Mesothelial cell of epicardium (in vitro differentiated cells): ENCODE results near the gene STAMBPL1. TPM values are rescaled to one million over a fixed set of nuclear protein-coding genes. Genes with fewer than 3 reads are reported as not detected.

ENCODE experiments used
- DNase-seq, 2 experiments: peaks; one replicate each; pipeline ENCODE4 v3.0.0; 2021; ENCODE audit warnings: low spot score in 2 of 2; ENCODE audit not compliant: unreplicated experiment in 2 of 2
- H3K27ac Mint-ChIP-seq: 2 replicates; pipeline ENCODE4 v1.8.0; 2021; ENCODE audit warnings: mixed read lengths
- H3K27me3 Mint-ChIP-seq: 2 replicates; pipeline ENCODE4 v1.8.0; 2021; ENCODE audit warnings: low read depth, mixed read lengths
- H3K36me3 Mint-ChIP-seq: 2 replicates; pipeline ENCODE4 v1.8.0; 2021; ENCODE audit warnings: mixed read lengths
- H3K4me1 Mint-ChIP-seq: 2 replicates; pipeline ENCODE4 v1.8.0; 2021; ENCODE audit warnings: mixed read lengths
- H3K4me3 Mint-ChIP-seq: 2 replicates; pipeline ENCODE4 v1.8.0; 2021; ENCODE audit warnings: mild to moderate bottlenecking, moderate library complexity, mixed read lengths
- H3K9me3 Mint-ChIP-seq: 2 replicates; pipeline ENCODE4 v1.8.0; 2021; ENCODE audit warnings: mixed read lengths
- CTCF ChIP-seq: fragments of 200-600 bp; sonication (generic); IDR thresholded peaks from one replicate; pipeline ENCODE4 v1.5.0; 2021; ENCODE audit warnings: antibody characterized with exemption; ENCODE audit not compliant: unreplicated experiment
- total RNA-seq: library from RNA; stranded (reverse); gene quantifications from 3 replicates; pipeline ENCODE4 v1.2.1, GENCODE V29; 2021

Gene STAMBPL1
- total RNA-seq, 1 donor from 2014 or later: 3.6 TPM

DNA sequence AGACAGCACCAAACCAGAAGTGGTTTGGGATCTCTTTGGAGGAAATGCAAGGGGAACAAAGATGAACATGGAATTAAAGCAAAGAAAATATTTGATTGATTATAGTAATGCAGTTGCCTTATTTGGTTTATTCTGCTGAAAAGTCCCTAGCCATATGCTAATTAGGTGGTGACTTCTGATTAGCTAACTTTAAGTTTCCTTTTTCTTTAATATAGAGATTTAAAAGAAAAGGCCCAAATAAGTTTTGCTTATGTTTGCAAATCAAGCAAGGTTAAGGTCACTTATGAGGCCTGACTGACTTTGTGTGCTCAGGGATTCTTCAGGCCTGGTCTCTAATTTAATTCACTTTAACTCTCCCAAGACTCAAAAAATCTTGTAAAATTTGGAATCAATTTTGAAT lies 22.2 kb upstream of the STAMBPL1 start:
- no peak for TF ChIP-seq CTCF
- no peak for DNase-seq
- no peaks in the 10 kb centered on the region for H3K36me3 Mint-ChIP-seq
- H3K27me3 Mint-ChIP-seq: peaks cover 5% of the 10 kb centered on the region
- H3K4me1 Mint-ChIP-seq: peaks cover 22% of the 10 kb centered on the region
- no peaks in the 10 kb centered on the region for H3K9me3 Mint-ChIP-seq
- H3K27ac Mint-ChIP-seq: no peak overlapping the region
- no peak overlapping the region for H3K4me3 Mint-ChIP-seq

DNA sequence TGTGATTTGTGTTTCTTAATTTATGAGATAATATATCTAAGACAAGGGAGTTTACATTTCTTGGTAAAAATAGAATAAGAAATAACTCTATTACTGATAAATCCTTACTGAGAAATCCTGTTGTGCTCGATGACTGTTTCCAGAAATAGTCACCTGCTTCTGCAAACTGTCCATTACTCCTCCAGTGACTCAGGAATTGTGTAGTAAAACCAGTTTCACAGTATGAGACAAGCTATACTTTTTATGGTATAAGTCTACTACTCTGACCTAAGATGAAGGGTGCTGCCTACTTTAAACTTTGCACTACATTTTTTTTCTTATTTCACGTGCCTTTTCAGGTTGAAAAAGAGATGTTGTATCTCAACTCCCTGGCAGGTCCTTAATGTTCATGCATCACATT lies 21.6 kb upstream of the STAMBPL1 start:
- Mint-ChIP-seq H3K36me3 (no peaks in the 10 kb centered on the region), H3K4me1 (peaks cover 22% of the 10 kb centered on the region), H3K9me3 (no peaks in the 10 kb centered on the region), H3K4me3 (no peak overlapping the region), H3K27me3 (peaks cover 10% of the 10 kb centered on the region), H3K27ac (no peak overlapping the region)
- no peak for TF ChIP-seq CTCF
- no peak for DNase-seq

- no peaks in the 10 kb centered on the region for H3K9me3 Mint-ChIP-seq
- peaks cover 20% of the 10 kb centered on the region for H3K27me3 Mint-ChIP-seq
- peaks cover 14% of the 10 kb centered on the region for H3K4me1 Mint-ChIP-seq
- TF ChIP-seq CTCF: no peak
- no peak overlapping the region for H3K27ac Mint-ChIP-seq
- H3K36me3 Mint-ChIP-seq: no peaks in the 10 kb centered on the region
- no peak for DNase-seq
- no peak overlapping the region for H3K4me3 Mint-ChIP-seq
Measured at GRCh38 chr10:88861036-88861435, 19.0 kb upstream of the STAMBPL1 start.

- DNase-seq: no peak
- TF ChIP-seq CTCF: no peak
- Mint-ChIP-seq H3K27me3 (peaks cover 20% of the 10 kb centered on the region), H3K36me3 (no peaks in the 10 kb centered on the region), H3K4me3 (no peak overlapping the region), H3K27ac (no peak overlapping the region), H3K4me1 (peaks cover 6% of the 10 kb centered on the region), H3K9me3 (no peaks in the 10 kb centered on the region)
Measured at GRCh38 chr10:88865281-88865876, 14.7 kb upstream of the STAMBPL1 start.

DNA sequence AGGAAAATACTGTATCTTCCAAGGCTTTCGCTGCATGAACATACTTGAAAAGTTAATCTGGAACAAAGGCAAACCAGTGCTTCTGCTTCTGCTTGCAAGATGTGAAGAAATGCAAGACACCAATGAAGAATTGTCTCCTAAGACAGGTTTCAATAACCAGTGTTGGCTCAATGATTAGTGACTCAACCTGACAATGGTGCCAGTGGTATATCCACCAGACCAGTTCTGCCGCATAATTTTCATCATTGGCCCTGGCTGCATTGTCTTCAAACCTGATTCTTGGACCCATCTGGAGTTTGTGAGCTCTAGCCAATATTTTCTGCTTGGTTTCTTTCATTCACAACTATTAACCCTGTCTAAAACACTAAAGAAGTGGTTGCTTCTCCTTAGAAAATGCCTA lies 13.6 kb upstream of the STAMBPL1 start:
- no peak overlapping the region for H3K4me3 Mint-ChIP-seq
- DNase-seq: no peak
- peaks cover 20% of the 10 kb centered on the region for H3K27me3 Mint-ChIP-seq
- no peak for TF ChIP-seq CTCF
- peaks cover 2% of the 10 kb centered on the region for H3K9me3 Mint-ChIP-seq
- H3K4me1 Mint-ChIP-seq: peaks cover 6% of the 10 kb centered on the region
- no peaks in the 10 kb centered on the region for H3K36me3 Mint-ChIP-seq
- no peak overlapping the region for H3K27ac Mint-ChIP-seq

- Mint-ChIP-seq H3K4me1 (peaks cover 6% of the 10 kb centered on the region), H3K36me3 (no peaks in the 10 kb centered on the region), H3K27ac (no peak overlapping the region), H3K27me3 (peaks cover 7% of the 10 kb centered on the region), H3K4me3 (no peak overlapping the region), H3K9me3 (peaks cover 5% of the 10 kb centered on the region)
- TF ChIP-seq CTCF: no peak
- no peak for DNase-seq
Measured at GRCh38 chr10:88870089-88870488, 10.0 kb upstream of the STAMBPL1 start.
